Neural cell (in vitro differentiated cells): ENCODE results near the gene KLK6. TPM values are rescaled to one million over a fixed set of nuclear protein-coding genes. Genes with fewer than 3 reads are reported as not detected.

Experiments used
- H2AFZ ChIP-seq: fragments of 200-600, 300-800 bp; sonication (generic), shearing (Covaris generic); 2 replicates; pipeline ENCODE4 v1.6.0; 2014; ENCODE audit warnings: low read depth, mild to moderate bottlenecking, antibody characterized with exemption, low read length, moderate library complexity
- H3F3A ChIP-seq: fragments of 200-600 bp; shearing (Covaris generic); 2 replicates; pipeline ENCODE4 v1.6.1; 2016; ENCODE audit warnings: mild to moderate bottlenecking, moderate library complexity, mixed read lengths, antibody characterized with exemption, low read length; ENCODE audit not compliant: insufficient read depth, poor library complexity, severe bottlenecking
- H3K27ac ChIP-seq: fragments of 200-600, 300-800 bp; sonication (generic), shearing (Covaris generic); 2 replicates; pipeline ENCODE4 v1.5.1; 2014; ENCODE audit warnings: mild to moderate bottlenecking, low read length, moderate library complexity
- H3K27me3 ChIP-seq: fragments of 300-800, 200-600 bp; sonication (generic), shearing (Covaris generic); 2 replicates; pipeline ENCODE4 v1.6.0; 2014; ENCODE audit warnings: mild to moderate bottlenecking, low read depth, low read length, moderate library complexity; ENCODE audit not compliant: insufficient read depth
- H3K36me3 ChIP-seq: fragments of 300-800, 200-600 bp; sonication (generic), shearing (Covaris generic); 2 replicates; pipeline ENCODE4 v1.5.1; 2014; ENCODE audit warnings: mild to moderate bottlenecking, antibody characterized with exemption, low read length, moderate library complexity; ENCODE audit not compliant: insufficient read depth
- H3K4me2 ChIP-seq: fragments of 300-800, 200-600 bp; sonication (generic), shearing (Covaris generic); 2 replicates; pipeline ENCODE4 v1.6.0; 2014; ENCODE audit warnings: mild to moderate bottlenecking, low read length
- H3K4me3 ChIP-seq: fragments of 300-800, 200-600 bp; sonication (generic), shearing (Covaris generic); 2 replicates; pipeline ENCODE4 v1.5.1; 2014; ENCODE audit warnings: mild to moderate bottlenecking, low read length, moderate library complexity
- H3K79me2 ChIP-seq: fragments of 200-600 bp; shearing (Covaris generic); replicated peaks from 2 replicates; pipeline ENCODE4 v1.6.0; 2014; ENCODE audit warnings: mild to moderate bottlenecking, low read length, moderate library complexity; ENCODE audit not compliant: insufficient read depth
- H3K9ac ChIP-seq: fragments of 300-800, 200-600 bp; sonication (generic), shearing (Covaris generic); 2 replicates; pipeline ENCODE4 v1.6.1; 2016; ENCODE audit warnings: mild to moderate bottlenecking, low read length, mixed read lengths
- H3K9me2 ChIP-seq: fragments of 200-600 bp; shearing (Covaris generic); 2 replicates; pipeline ENCODE4 v1.6.1; 2016; ENCODE audit warnings: mild to moderate bottlenecking, low read length, mixed read lengths; ENCODE audit not compliant: insufficient read depth
- H3K9me3 ChIP-seq: fragments of 200-600, 300-800 bp; sonication (generic), shearing (Covaris generic); 2 replicates; pipeline ENCODE4 v1.6.1; 2016; ENCODE audit warnings: mild to moderate bottlenecking, mixed run types, low read length, moderate library complexity, mixed read lengths
- H4K20me1 ChIP-seq: fragments of 200-600 bp; shearing (Covaris generic); 2 replicates; pipeline ENCODE4 v1.6.1; 2016; ENCODE audit warnings: mild to moderate bottlenecking, mixed run types; ENCODE audit not compliant: insufficient read depth
- CTCF ChIP-seq: fragments of 450-650 bp; IDR thresholded peaks from 2 replicates; pipeline ENCODE4 v1.5.1; 2014; ENCODE audit warnings: antibody characterized with exemption, mild to moderate bottlenecking, moderate library complexity; ENCODE audit not compliant: poor library complexity, severe bottlenecking
- EP300 ChIP-seq: fragments of 450-650 bp; conservative IDR thresholded peaks from 2 replicates; pipeline ENCODE4 v1.6.1; 2014; ENCODE audit warnings: antibody characterized with exemption, mild to moderate bottlenecking, moderate library complexity; ENCODE audit not compliant: poor library complexity, severe bottlenecking
- EZH2 ChIP-seq: fragments of 200-600, 300-800 bp; shearing (Covaris generic), sonication (generic); IDR thresholded peaks from 2 replicates; pipeline ENCODE4 v1.6.1; 2014; ENCODE audit warnings: antibody characterized with exemption, low read length, borderline replicate concordance, mild to moderate bottlenecking; ENCODE audit not compliant: insufficient read depth, poor library complexity, severe bottlenecking
- MXI1 ChIP-seq: fragments of 450-650 bp; conservative IDR thresholded peaks from 2 replicates; pipeline ENCODE4 v1.6.1; 2014; ENCODE audit warnings: antibody characterized with exemption, mild to moderate bottlenecking; ENCODE audit not compliant: poor library complexity, severe bottlenecking
- POLR2AphosphoS5 ChIP-seq: IDR thresholded peaks from 2 replicates; pipeline ENCODE4 v1.6.1; 2012
- RAD21 ChIP-seq: fragments of 450-650 bp; conservative IDR thresholded peaks from 2 replicates; pipeline ENCODE4 v1.6.1; 2014; ENCODE audit warnings: antibody characterized with exemption, mild to moderate bottlenecking, moderate library complexity
- REST ChIP-seq: IDR thresholded peaks from 2 replicates; pipeline ENCODE4 v1.6.1; 2012; ENCODE audit warnings: borderline replicate concordance
- SMC3 ChIP-seq: fragments of 450-650 bp; conservative IDR thresholded peaks from 2 replicates; pipeline ENCODE4 v1.6.1; 2014; ENCODE audit warnings: antibody characterized with exemption, mild to moderate bottlenecking, moderate library complexity; ENCODE audit not compliant: poor library complexity
- TAF1 ChIP-seq: IDR thresholded peaks from 2 replicates; pipeline ENCODE4 v1.6.1; 2012; ENCODE audit warnings: low read depth
- polyA plus RNA-seq: library from polyadenylated mRNA; depleted of rRNA; stranded (reverse); fragments of >200 nt; gene quantifications from 2 replicates; pipeline ENCODE4 v1.2.3, GENCODE V29; 2014

The KLK6 gene
- polyA plus RNA-seq, 1 donor from 2014 or later: not detected

- TF ChIP-seq RAD21 (no peak), MXI1 (no peak), POLR2AphosphoS5 (no peak), SMC3 (no peak), EZH2 (no peak)
- Histone ChIP-seq H3K27me3 (peaks cover 41% of the 10 kb centered on the region), H3K27ac (no peak overlapping the region), H4K20me1 (no peaks in the 10 kb centered on the region), H3K36me3 (no peaks in the 10 kb centered on the region), H3K9me3 (no peaks in the 10 kb centered on the region), H3K79me2 (no peaks in the 10 kb centered on the region), H3F3A (no peaks in the 10 kb centered on the region), H3K9ac (no peak overlapping the region), H3K4me3 (no peak overlapping the region), H2AFZ (no peak overlapping the region), H3K4me2 (no peak overlapping the region), H3K9me2 (no peaks in the 10 kb centered on the region)
These were observed 53.3 kb downstream of the KLK6 start for GRCh38 chr19:50916069-50916468.

- no peaks in the 10 kb centered on the region for H4K20me1 ChIP-seq
- no peak overlapping the region for H3K9ac ChIP-seq
- H3K36me3 ChIP-seq: no peaks in the 10 kb centered on the region
- no peak overlapping the region for H3K27ac ChIP-seq
- H3K4me3 ChIP-seq: no peak overlapping the region
- H3K27me3 ChIP-seq: peaks cover 51% of the 10 kb centered on the region
- H3K4me2 ChIP-seq: no peak overlapping the region
- H2AFZ ChIP-seq: no peak overlapping the region
- no peak for TF ChIP-seq MXI1
- no peak for TF ChIP-seq REST
- no peak for TF ChIP-seq EP300
- no peak for TF ChIP-seq EZH2
- no peak for TF ChIP-seq RAD21
- TF ChIP-seq TAF1: no peak
- no peak for TF ChIP-seq SMC3
- TF ChIP-seq CTCF: no peak
- TF ChIP-seq POLR2AphosphoS5: no peak
- no peaks in the 10 kb centered on the region for H3K79me2 ChIP-seq
- H3K9me2 ChIP-seq: no peaks in the 10 kb centered on the region
- no peaks in the 10 kb centered on the region for H3F3A ChIP-seq
- H3K9me3 ChIP-seq: no peaks in the 10 kb centered on the region
These were observed 56.4 kb downstream of the KLK6 start for GRCh38 chr19:50912727-50913716.
